Activated CD8-positive, alpha-beta memory T cell treated with anti-CD3 and anti-CD28 coated beads for 24 hours (primary cell): ENCODE data around the gene MTSS2.

Experiments
- DNase-seq: peaks from one replicate; pipeline ENCODE4 v3.0.0-alpha.2; 2020

The MTSS2 gene

DNA sequence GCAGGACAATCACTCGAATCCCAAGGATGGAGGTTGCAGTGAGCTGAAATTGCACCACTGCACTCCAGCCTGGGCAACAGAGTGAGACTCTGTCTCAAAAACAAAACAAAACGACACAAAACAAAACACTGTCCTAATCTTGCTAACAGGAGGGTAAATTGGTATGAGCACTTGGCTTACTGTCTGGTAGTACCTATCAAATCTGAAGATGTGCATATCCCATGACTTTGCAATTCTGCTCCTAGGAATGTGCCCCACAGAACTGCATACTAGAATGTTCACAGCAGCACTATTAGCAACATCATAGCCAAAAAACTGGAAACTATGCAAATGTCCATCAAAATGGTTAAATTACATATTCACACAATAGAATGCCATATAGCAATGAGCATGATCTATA lies 15.7 kb downstream of the MTSS2 start:
- DNase-seq: no peak

DNA sequence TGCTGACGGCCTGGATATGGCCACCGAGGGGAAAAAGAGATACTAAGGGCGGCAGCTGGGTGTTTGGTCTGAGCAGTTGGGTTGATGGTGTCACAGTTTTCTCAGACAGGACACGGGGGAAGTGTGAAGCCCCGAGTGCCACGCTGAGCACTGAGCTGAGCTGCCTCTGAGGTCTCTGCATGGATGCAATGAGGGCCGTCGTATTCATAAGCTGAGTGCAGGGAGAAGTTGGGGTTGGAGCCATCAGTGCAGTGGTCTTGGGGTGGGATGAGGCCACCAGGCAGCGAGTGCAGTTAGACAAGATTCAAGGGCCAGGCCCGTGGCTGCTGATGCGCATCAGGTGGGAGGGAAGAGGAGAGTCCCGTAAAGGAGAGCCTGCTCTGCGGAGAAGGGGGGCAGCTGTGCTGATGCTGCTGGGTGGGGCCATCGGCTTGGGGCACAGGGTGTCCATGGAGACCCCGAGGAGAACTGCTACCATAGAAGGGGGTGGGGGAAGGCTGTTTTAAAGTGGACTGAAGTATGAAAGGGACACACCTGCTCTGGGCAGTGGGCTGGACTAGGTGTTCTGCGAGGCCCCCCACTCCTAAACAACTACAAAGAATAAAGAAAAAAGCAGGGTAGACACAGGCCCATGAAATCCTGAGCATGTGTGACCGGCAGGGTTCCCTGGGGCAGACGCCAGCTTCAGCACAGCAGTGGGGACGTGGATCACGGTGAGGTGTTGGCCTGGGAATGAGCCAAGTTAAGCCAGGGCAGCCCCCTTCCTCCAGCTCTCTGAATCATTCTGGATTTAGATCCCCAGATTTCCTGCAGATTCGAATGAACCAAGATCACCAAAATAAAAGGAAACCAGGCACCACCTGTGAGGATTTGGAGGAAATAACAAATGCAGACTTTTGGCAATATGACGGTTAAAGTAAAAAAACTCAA lies 19.8 kb downstream of the MTSS2 start:
- DNase-seq: no peak

GRCh38 chr16:70665113-70665694 lies 20.6 kb downstream of the MTSS2 start:
- no peak for DNase-seq

GRCh38 chr16:70664325-70665112 lies 21.3 kb downstream of the MTSS2 start:
- no peak for DNase-seq

DNA sequence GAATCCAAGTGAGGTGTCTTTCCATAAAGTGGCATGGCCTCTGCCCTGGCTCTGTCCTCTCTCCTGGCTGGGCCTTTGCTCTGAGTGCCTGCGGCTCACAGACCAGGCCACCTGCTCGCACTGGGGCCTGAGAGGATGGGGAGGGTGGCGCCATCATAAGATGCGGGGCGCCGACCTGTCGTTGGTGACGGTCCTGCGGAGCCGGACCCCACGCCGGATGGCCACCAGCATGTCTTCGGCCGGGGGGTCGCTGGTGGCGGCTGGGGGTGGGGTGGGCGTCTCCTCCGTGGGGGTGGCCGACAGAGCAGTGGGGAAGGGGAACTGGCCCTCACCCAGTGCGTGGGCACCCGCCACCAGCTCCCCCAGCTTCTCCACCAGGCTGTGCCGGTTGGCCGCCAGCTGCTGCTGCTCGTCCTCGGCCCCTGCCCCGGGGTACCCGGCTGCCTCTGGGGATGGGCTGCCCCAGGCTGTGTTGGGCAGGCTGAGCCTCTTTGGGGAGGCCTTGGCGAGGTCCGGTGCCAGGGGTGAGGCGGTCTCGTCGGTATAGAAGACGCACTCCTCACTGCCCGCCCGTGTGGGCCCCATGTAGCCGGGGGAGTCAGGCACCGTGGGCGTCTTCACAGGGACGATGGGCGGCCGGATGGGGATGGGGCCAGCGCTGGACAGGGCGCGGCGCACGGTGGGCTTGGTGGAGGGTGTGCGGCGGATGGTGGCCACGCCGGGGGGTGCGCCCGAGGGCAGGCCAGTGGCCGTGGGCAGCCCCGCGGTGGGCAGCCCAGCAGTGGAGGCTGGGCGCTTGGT lies 22.1 kb downstream of the MTSS2 start:
- no peak for DNase-seq

GRCh38 chr16:70662991-70663523 lies 22.8 kb downstream of the MTSS2 start:
- DNase-seq: no peak

GRCh38 chr16:70661918-70662641 lies 23.8 kb downstream of the MTSS2 start:
- no peak for DNase-seq

DNA sequence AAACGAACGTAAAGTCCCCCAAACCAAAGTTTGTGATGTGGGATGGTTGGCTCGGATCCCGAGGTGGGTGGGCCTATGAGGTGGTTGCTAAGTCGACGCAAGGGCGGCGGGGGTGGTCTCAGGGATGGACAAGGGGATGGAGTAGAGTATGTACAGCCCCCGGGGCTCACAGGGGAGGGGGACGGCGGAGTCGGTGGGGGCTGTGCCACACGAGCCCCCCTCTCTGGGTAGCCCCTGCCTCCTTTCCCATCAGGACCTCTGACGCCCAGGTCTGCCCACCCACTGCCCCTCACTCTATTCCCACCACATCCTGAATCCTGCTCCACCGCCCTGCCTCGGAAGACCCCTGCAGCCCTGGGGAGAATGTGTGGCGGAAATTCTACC lies 24.3 kb downstream of the MTSS2 start:
- DNase-seq: no peak

DNA sequence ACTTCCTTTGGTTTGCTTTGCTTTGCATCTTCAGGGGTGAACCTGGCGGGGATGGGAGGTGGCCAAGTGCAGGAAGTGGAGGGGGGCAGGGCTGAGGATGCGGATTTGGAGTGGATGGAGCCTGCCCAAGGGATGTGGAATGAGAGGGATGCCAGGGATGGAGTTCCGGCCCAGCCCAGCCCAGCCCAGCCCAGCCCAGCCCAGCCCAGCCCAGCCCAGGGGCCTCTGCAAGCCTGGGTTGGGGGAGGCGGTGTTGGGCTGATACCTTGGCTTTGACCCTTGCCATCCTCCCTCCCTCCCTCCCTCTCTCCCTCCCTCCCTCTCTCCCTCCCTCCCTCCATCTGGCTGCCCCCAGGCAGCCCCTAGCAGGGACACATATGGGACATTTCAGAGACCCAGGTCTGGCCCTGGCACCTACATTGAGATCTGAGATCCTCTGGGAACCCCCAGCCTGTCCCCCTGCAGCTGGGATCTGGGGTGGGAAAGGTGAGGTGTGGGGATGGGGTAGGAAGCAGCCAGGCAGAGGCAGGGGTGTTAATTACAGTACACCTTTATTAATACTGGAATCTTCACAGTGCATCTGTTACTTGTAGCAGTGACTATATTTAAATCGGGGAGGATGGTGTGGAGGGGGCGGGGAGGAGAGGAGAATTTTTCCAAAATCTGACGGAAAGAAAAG lies 25.0 kb downstream of the MTSS2 start:
- no peak for DNase-seq

DNA sequence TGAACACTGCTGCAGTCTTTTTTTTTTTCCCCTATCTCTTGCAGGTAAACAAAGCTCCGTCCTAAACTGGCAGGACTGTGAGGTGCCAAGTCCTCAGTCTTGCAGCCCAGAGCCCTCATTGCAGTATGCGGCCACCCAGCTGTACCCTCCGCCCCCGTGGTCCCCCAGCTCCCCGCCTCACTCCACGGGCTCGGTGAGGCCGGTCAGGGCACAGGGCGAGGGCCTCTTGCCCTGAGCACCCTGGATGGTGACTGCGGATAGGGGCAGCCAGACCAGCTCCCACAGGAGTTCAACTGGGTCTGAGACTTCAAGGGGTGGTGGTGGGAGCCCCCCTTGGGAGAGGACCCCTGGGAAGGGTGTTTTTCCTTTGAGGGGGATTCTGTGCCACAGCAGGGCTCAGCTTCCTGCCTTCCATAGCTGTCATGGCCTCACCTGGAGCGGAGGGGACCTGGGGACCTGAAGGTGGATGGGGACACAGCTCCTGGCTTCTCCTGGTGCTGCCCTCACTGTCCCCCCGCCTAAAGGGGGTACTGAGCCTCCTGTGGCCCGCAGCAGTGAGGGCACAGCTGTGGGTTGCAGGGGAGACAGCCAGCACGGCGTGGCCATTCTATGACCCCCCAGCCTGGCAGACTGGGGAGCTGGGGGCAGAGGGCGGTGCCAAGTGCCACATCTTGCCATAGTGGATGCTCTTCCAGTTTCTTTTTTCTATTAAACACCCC lies 25.7 kb downstream of the MTSS2 start:
- no peak for DNase-seq

DNA sequence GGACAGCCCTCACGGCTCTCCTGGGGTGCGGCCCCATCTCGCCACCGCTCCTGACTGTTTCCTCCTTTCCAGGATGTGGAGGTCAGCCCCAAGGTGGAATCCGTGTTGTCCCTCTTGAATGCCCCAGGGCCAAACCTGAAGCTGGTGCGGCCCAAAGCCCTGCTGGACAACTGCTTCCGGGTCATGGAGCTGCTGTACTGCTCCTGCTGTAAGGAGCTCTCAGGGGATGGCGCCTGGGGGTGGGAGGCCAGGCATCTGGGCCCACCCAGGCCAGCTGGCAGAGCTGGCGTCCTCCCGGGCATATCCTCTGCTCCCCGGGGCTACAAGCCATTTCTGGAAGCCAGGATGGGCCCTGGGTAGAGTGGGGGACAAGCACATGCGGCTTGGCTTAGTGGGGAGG lies 26.3 kb downstream of the MTSS2 start:
- DNase-seq: no peak

DNA sequence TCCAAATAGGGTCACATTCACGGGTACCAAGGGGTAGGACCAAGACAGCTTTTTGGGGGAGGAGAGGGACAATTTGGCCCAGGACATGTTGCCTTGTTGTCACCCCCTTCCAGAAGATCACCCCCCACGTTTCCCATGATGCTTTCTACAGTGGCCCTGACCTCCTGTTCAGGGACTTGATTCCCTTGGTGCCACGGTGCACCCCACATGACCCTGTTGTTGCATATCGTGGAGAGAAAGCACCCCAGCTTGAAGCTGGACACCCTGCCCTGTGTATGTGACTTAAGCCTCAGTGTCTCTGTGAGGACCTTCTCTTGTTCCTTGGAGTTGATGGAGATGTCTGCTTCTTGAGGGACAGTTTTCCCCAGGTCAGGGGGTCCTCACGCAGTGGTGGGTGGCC lies 26.9 kb downstream of the MTSS2 start:
- DNase-seq: no peak

GRCh38 chr16:70657956-70658355 lies 27.9 kb downstream of the MTSS2 start:
- DNase-seq: no peak

- no peak for DNase-seq
Measured at GRCh38 chr16:70656712-70657263, 29.1 kb downstream of the MTSS2 start.

DNA sequence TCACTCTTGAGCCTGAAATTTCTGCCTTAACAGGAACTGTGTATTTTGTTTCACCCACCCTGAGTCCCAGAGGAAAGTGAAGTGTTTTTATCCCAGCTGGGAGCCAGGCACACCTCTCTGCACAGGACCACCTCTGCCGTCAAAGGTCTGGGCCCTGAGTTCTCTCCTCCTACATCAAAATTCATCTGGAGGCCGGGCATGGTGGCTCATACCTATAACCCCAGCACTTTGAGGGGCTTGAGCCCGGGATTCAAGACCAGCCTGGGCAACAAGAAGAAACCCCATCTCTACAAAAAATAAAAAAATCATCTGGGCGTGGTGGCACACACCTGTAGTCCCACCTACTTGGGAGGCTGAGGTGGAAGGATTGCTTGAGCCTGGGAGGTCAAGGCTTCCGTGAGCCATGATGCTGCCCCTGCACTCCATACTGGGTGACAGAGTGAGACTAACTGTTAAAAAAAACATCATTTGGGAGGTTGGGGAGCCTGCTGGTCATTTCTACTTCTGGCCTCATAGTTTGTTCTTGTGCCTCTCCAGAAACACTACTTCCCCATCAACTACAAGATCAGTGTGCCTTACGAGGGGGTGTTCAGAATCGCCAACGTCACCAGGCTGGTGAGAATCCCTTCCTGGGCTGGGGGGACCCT lies 29.7 kb downstream of the MTSS2 start:
- DNase-seq: no peak

GRCh38 chr16:70653809-70654771 lies 31.8 kb downstream of the MTSS2 start:
- peak; percentile 94 for DNase-seq

- DNase-seq: no peak
Measured at GRCh38 chr16:70653406-70653805, 32.4 kb downstream of the MTSS2 start.

- no peak for DNase-seq
Measured at GRCh38 chr16:70652322-70652721, 33.5 kb downstream of the MTSS2 start.
